Caki2 (cell line): Measurements from ENCODE around the gene NFIB. TPM values are rescaled to one million over a fixed set of nuclear protein-coding genes. Genes with fewer than 3 reads are reported as not detected.

Experiments used
- DNase-seq: peaks from one replicate; pipeline ENCODE4 v3.0.0-alpha.2; 2015; ENCODE audit warnings: low read depth
- in situ Hi-C: cut with HindIII; loops from 2 replicates; pipeline ENCODE4 v1.10.0; 2016; ENCODE audit warnings: low sequenced_read_pairs, low pct_unique_long_range_greater_than_20kb, mixed read lengths
- total RNA-seq: library from RNA; depleted of rRNA; stranded (reverse); fragments of >200 nt; shearing (Covaris generic); gene quantifications from 2 replicates; pipeline ENCODE4 v1.2.3, GENCODE V29; 2014; ENCODE audit warnings: low replicate concordance

Gene NFIB
- total RNA-seq, 1 experiment from 2014 or later = 15.4 TPM

- in situ Hi-C loops = no loop called here
- DNase-seq = no peak
These were observed 43.4 kb downstream of the NFIB start for GRCh38 chr9:14270358-14271092.

- in situ Hi-C loops = no loop called here
- DNase-seq = no peak
These were observed 44.0 kb downstream of the NFIB start for GRCh38 chr9:14269916-14270315.

- no peak for DNase-seq
- in situ Hi-C loops = no loop called here
These were observed 50.0 kb downstream of the NFIB start for GRCh38 chr9:14263707-14264483.

GRCh38 chr9:14262827-14263226, 51.1 kb downstream of the NFIB start:
- in situ Hi-C loops = no loop called here
- DNase-seq = no peak

- in situ Hi-C loops = no loop called here
- DNase-seq = no peak
These were observed 52.3 kb downstream of the NFIB start for GRCh38 chr9:14261616-14262015.

GRCh38 chr9:14260101-14260500, 53.8 kb downstream of the NFIB start:
- DNase-seq = no peak
- in situ Hi-C loops = no loop called here

GRCh38 chr9:14258660-14259239, 55.2 kb downstream of the NFIB start:
- DNase-seq = no peak
- in situ Hi-C loops = no loop called here

GRCh38 chr9:14258156-14258555, 55.8 kb downstream of the NFIB start:
- in situ Hi-C loops = no loop called here
- no peak for DNase-seq

GRCh38 chr9:14256588-14256987, 57.4 kb downstream of the NFIB start:
- in situ Hi-C loops = no loop called here
- DNase-seq = no peak

GRCh38 chr9:14251154-14252071, 62.5 kb downstream of the NFIB start:
- peak; percentile 76 for DNase-seq
- in situ Hi-C loops = no loop called here

GRCh38 chr9:14250794-14251153, 63.2 kb downstream of the NFIB start:
- DNase-seq = no peak
- in situ Hi-C loops = no loop called here

GRCh38 chr9:14249527-14249926, 64.4 kb downstream of the NFIB start:
- in situ Hi-C loops = no loop called here
- no peak for DNase-seq

GRCh38 chr9:14248149-14248548, 65.8 kb downstream of the NFIB start:
- in situ Hi-C loops = no loop called here
- no peak for DNase-seq

- in situ Hi-C loops = no loop called here
- no peak for DNase-seq
These were observed 66.4 kb downstream of the NFIB start for GRCh38 chr9:14247577-14247976.

- in situ Hi-C loops = no loop called here
- DNase-seq = no peak
These were observed 67.0 kb downstream of the NFIB start for GRCh38 chr9:14246951-14247350.

- in situ Hi-C loops = no loop called here
- DNase-seq = no peak
These were observed 67.9 kb downstream of the NFIB start for GRCh38 chr9:14245901-14246525.

- in situ Hi-C loops = no loop called here
- no peak for DNase-seq
These were observed 70.4 kb downstream of the NFIB start for GRCh38 chr9:14243514-14244042.
